Cardiac fibroblast (primary cell): ENCODE results near the gene ZNF367.
A peak's percentile ranks its signal among the peaks of the same experiment; 100 is the strongest.

ENCODE experiments used
- DNase-seq, 2 donors: peaks; one replicate each; pipeline versions ENCODE4 v3.0.0 to v3.0.0-alpha.2; 2010; ENCODE audit warnings: low read depth in 2 of 2
- H3K4me3 ChIP-seq, 2 donors: replicated peaks in 1 of 2; 1 replicate in 1 of 2; 2 replicates in 1 of 2; pipeline ENCODE4 v1.5.1; 2011; ENCODE audit warnings: low read depth in 2 of 2, low read length in 2 of 2, mild to moderate bottlenecking in 2 of 2, moderate library complexity in 1 of 2
- TF ChIP-seq, protein P1 (sequence below): IDR thresholded peaks from one replicate; pipeline ENCODE4 v1.5.1; 2011; ENCODE audit warnings: low read depth, mild to moderate bottlenecking, low read length, inconsistent platforms

ZNF367 gene

DNA sequence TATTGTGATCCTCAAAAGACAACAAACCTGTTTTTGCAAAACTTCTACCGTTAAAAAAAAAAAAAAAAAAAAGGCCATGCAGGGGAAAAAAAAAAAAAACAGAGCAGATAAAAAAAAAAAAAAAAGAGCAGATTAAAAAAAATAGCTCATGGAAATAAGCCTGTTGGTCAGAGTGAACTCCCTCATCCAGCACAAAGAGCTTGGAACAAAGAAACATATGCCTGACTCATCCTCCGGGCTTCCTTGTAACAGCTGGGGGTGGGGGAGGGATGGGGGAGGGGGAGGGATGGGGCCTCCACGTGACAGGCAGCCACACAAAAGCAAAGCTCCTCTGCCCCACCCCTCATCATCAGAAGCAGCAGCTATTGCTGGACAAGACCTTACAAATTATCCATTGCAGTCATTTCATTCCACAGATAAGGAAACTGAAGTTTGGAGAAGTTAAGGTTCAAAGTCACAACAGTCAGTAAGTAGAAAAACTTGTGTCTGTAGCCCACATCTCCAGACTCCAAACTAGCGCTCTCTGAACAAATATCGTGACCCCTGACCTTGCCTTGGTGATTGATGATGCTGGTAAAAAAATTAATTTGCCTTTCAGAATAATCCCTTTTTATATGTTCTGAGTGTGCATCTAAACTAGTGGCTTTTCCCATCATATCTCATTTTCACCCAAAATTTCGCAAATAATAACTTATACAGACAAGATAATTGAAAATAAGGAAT lies 73.6 kb downstream of the ZNF367 start:
- no peak overlapping the region for H3K4me3 ChIP-seq
- TF ChIP-seq, protein P1, sequence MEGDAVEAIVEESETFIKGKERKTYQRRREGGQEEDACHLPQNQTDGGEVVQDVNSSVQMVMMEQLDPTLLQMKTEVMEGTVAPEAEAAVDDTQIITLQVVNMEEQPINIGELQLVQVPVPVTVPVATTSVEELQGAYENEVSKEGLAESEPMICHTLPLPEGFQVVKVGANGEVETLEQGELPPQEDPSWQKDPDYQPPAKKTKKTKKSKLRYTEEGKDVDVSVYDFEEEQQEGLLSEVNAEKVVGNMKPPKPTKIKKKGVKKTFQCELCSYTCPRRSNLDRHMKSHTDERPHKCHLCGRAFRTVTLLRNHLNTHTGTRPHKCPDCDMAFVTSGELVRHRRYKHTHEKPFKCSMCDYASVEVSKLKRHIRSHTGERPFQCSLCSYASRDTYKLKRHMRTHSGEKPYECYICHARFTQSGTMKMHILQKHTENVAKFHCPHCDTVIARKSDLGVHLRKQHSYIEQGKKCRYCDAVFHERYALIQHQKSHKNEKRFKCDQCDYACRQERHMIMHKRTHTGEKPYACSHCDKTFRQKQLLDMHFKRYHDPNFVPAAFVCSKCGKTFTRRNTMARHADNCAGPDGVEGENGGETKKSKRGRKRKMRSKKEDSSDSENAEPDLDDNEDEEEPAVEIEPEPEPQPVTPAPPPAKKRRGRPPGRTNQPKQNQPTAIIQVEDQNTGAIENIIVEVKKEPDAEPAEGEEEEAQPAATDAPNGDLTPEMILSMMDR: no peak
- peak; percentile 96 to 98 for DNase-seq

DNA sequence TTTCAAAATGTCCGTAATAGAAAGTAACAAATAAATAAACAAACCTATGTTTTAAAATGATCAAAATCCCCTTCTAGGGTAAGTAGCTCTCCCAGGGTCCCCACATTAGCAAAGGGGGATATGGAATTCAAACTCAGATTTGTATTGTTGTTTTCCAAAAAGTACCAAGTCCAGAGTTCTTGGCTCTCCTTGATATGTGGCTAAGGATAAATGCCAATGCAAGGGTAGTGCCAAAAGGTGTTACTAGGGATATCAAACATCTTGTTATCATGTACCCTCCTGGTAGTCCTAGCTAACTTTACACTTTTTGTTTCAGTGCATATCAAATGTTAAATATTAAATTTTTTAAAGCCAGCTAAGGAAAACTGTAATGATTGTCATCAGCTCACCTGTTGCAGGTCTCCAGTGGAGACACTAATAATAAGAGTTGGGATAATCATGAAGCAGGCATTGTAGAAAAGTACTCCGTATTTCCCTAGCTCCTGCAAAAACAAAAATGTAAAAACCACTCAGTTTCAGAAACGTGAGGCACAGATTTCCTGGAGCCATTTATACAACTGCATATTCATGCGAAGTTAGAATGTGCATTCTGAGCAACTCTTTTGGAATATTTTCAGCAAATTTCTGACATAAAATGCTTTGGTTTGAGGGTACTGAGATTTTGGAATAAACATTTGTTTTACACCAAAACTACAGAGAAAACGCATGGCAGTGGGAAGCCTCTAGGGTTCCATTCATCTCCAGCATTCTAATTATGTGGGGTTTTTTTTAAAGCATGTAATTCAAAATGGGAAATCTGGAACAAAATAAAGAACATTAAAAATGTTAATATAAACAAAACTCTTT lies 74.4 kb downstream of the ZNF367 start:
- no peak overlapping the region for H3K4me3 ChIP-seq
- TF ChIP-seq, protein P1: no peak

DNA sequence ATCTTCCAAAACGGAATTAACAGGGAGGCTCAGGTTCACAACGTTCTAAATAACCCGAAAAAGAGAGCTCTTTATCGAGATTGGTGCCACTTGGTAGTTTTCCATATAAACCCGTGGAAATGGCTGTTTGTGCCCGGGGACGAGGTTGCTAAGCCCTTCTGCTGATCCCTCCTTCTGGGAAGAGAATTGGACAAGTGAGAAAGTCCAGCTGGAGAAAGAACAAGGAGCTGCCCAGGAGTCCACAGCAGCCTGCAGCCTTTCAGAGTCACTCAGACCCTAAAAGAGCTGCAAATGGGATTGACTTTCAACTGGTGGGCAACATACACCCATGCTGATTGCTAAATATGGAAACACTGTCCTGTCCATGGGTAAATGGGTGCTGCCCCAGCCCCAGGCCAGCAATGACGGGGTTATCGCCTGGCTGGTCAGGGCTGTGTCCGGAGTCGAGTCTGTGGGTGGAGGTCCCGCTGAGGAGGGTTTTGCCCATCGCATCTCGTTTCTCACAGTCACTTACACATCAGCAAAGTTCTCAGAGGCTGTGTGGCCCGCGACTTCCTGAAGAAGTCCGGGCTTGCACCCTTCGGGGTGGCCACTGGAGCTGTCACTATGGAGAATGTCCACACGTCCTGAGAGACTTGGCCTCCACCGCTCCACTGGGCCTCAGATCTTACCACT lies 75.5 kb downstream of the ZNF367 start:
- TF ChIP-seq, protein P1: no peak
- H3K4me3 ChIP-seq: no peak overlapping the region
- peak in 1 of 2 donors; percentile 53 for DNase-seq

More for the DNA sequence above, 74.4 kb downstream of the ZNF367 start:
- no peak for DNase-seq

DNA sequence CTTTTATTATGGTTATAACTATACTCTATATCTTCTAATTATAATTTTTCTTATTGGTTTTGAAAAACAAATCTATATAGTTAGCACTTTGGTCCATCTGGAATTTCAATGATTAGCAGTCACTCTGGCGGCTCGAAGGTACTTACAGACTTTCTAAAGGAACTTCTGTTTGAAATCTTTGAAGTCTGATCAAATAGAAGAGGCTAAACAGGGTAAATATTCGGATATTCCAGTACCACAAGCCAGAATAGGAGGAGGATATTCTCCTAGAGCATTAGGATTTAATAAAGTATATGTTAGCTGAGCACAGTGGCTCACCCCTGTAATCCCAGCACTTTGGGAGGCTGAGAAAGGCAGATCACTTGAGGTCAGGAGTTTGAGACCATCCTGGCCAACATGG lies 77.5 kb downstream of the ZNF367 start:
- no peak overlapping the region for H3K4me3 ChIP-seq
- DNase-seq: no peak
- TF ChIP-seq, protein P1: no peak

DNA sequence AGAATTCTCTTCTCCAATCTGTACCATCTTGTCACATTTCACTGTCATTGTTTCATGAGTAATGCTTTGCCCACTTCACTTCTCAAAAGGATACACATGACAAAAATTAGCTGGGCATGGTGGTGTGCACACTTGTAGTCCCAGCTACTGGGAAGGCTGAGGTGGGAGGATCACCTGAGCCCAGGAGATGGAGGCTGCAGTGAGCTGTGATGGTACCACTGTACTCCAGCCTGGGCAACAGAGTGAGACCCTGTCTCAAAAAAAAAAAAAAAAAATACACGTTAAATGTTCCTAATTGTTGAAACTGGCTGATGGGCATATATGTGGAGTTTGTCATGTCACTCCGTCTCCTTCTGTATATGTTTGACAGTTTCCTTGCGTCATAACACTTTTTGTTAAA lies 79.9 kb downstream of the ZNF367 start:
- TF ChIP-seq, protein P1: no peak
- DNase-seq: no peak
- H3K4me3 ChIP-seq: no peak overlapping the region
